Kidney epithelial cell (primary cell): ENCODE data around the gene RNF39. TPM values are rescaled to one million over a fixed set of nuclear protein-coding genes. Genes with fewer than 3 reads are reported as not detected.

Source experiments
- DNase-seq: peaks from one replicate; pipeline ENCODE4 v3.0.0-alpha.2; 2010; ENCODE audit warnings: low read depth
- H3K27me3 ChIP-seq: 2 replicates; pipeline ENCODE4 v1.6.0; 2011; ENCODE audit warnings: low read length; ENCODE audit not compliant: control insufficient read depth, insufficient read depth
- H3K36me3 ChIP-seq: 2 replicates; pipeline ENCODE4 v1.5.1; 2011; ENCODE audit warnings: low read length; ENCODE audit not compliant: control insufficient read depth, insufficient read depth
- H3K4me3 ChIP-seq: 2 replicates; pipeline ENCODE4 v1.5.1; 2011; ENCODE audit warnings: low read depth, mild to moderate bottlenecking, control low read depth, low read length
- total RNA-seq: library from RNA; depleted of rRNA; stranded (reverse); fragments of >200 nt; gene quantifications from 2 replicates; pipeline ENCODE4 v1.2.3, GENCODE V29; 2015
- TF ChIP-seq, protein P1 (sequence below): IDR thresholded peaks from 2 replicates; pipeline ENCODE4 v1.5.1; 2011; ENCODE audit warnings: mild to moderate bottlenecking, moderate library complexity, low read length, control low read depth, inconsistent platforms; ENCODE audit not compliant: insufficient read depth, poor library complexity, severe bottlenecking

The RNF39 gene
- total RNA-seq, 1 donor from 2014 or later: 0.04 TPM

DNA sequence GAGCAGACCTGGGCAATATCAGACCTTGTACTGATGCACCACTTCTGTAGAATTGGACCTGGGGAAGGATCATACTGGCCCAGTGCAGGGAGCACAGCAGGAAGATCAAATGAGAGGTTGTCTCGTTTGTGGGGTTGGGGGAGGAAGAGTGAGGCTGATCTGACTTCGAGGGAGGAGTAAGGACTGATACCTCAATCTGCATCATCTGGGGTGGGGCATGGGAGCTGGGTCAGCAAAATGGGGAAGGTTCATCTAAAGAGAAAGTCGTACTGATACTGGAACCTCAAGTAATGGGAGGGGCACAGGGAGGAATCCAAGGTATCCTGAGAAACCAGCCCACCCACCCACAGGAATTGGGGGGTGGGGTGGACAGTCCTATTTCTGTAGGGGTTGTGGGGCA, 3.7 kb downstream of the RNF39 start:
- H3K27me3 ChIP-seq: peaks cover 62% of the 10 kb centered on the region

DNA sequence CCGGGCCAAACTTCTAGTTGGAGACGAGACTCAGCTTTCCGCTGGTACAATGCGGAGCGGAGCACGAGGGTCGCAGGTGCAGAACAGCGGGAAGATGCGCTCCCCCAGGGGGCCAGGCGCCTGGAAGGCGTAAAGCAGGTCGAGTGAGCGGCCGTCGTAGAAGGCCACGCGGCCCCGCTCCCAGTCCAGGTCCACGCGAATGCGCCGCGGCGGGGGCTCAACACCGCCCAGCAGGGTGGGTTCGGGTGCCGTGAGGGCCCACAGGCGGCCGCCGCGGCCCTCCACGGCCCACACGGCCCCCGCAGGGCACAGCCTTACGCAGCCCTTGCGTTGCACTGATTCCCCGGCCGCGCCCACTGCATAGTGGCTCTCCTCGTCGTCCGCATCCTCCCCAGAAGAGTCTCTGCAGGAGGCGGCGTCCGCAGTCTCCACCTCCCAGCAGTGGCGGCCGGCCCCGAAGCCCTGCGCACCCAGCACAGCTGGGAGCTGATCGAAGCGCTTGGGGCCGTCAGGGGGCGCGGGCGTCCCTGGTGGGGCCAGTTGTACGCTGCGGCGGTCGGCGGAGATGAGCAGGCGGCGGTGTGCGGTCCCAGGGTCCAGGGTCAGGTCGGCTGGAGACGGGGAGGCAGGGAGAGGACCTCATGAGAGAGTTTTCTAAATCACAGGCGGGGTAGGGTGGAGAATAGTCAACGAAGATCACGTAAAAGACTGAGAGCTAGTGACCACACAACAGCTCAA, 4.3 kb downstream of the RNF39 start:
- H3K4me3 ChIP-seq: no peak overlapping the region
- DNase-seq: no peak
- peaks cover 58% of the 10 kb centered on the region for H3K27me3 ChIP-seq

More for the DNA sequence above, 3.7 kb downstream of the RNF39 start:
- no peak overlapping the region for H3K4me3 ChIP-seq
- no peaks in the 10 kb centered on the region for H3K36me3 ChIP-seq
- TF ChIP-seq, protein P1, sequence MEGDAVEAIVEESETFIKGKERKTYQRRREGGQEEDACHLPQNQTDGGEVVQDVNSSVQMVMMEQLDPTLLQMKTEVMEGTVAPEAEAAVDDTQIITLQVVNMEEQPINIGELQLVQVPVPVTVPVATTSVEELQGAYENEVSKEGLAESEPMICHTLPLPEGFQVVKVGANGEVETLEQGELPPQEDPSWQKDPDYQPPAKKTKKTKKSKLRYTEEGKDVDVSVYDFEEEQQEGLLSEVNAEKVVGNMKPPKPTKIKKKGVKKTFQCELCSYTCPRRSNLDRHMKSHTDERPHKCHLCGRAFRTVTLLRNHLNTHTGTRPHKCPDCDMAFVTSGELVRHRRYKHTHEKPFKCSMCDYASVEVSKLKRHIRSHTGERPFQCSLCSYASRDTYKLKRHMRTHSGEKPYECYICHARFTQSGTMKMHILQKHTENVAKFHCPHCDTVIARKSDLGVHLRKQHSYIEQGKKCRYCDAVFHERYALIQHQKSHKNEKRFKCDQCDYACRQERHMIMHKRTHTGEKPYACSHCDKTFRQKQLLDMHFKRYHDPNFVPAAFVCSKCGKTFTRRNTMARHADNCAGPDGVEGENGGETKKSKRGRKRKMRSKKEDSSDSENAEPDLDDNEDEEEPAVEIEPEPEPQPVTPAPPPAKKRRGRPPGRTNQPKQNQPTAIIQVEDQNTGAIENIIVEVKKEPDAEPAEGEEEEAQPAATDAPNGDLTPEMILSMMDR: no peak
- DNase-seq: no peak

DNA sequence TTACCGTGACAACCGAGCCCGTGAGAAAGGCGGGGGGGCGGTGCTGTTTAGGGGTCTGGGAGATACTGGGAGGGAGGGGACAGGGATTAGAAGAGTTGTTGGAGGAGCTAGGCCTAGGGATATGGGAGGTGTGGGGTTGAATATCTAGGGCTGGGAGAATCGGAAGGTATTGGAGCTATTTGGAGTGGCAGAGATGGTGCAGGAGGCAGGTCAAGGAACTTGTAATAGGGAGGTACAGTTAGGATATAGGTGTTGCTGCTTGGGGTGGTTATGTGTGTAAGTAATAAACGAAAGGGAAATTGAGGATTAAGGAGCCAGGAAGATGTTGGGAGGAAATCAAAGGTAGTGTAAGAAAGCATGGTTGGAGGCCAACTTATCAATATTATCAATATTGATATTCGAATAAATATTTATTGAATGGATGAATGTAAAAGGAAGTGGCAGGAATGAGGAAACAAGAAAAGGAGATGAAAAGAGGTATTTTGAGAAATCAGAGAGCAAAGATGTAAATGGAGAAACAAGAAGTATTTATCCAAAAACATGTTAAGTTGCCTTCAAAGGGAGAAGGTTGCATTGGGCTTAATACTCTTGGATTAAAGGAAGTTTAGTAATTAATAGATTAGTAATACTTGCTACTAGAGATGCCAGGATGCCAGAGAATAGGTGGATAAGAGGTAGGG, 8.0 kb downstream of the RNF39 start:
- no peak for DNase-seq
- peaks cover 23% of the 10 kb centered on the region for H3K27me3 ChIP-seq
- no peaks in the 10 kb centered on the region for H3K36me3 ChIP-seq
- TF ChIP-seq, protein P1: no peak
- peak overlapping the region; percentile 83 for H3K4me3 ChIP-seq

More for the DNA sequence above, 4.3 kb downstream of the RNF39 start:
- TF ChIP-seq, protein P1: no peak
- no peaks in the 10 kb centered on the region for H3K36me3 ChIP-seq

DNA sequence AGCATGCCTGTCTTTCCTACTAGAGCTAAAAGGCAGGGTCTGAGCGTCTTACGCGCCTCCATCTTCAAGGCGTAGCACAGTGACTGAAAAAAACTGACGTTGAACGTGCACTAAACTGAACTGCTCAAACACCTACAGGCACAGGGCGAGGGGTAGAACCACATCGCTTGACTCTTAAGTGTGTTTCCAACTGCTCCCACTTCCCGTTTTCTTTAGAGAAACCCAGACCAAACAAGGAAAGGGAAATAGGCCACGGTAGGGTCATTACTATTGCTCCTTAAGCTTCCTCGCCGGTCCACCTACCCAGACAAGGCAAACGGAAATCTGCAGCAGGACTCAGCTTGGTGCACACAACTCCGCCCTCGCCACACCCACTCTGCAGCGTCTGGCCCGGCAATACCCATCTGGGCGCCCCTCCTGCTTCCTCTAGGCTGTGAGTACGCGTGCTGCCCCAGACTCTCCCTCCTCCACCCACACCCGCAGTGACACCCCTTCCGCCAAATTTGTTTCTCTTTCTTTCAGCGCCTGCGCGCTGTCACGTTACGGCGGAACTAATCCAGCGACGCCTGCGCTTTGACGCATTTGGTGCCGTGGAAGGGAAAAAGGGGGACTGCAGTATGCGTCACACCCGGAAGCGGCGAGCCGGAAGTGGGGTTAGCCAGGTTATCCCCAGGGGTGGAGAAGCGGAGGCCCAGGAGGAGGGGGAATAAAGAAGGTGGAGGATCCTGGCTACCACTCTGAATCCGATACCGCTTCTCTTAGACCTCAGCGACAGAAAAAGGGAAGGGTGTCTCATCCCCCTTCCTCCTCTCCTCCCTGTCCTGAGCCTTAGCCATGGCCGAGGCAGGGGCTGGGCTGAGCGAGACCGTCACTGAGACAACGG, 8.8 kb downstream of the RNF39 start, which contains the start of gene PPP1R11:
PPP1R11 (plus strand) TSS at position 622 of the 883 bp plus-strand sequence; CDS start at position 835, 213 bp downstream.
- peak; percentile 96 for DNase-seq
- H3K27me3 ChIP-seq: peaks cover 15% of the 10 kb centered on the region
- TF ChIP-seq, protein P1: no peak
- H3K4me3 ChIP-seq: peak within 1 kb of the TSS; percentile 83
- no peaks in the 10 kb centered on the region for H3K36me3 ChIP-seq

DNA sequence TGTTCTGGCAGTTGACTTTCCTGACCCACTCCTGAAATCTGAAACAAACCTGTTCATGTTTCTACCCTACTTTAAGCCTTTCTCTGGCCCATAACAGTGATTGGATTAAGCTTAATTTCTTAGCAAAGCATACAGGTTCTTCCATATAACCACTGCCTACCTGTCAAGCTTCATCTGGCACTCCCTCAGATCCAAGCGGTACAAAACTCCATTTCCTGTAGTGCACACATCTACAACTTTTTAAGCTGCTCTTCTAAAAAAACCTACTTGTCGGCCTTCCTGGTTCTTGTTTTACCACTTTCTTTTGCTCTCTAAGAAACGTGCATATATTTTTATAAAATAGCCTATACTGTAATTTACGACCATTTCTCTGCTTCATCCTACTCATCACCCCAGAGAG, 9.5 kb downstream of the RNF39 start:
- no peak for DNase-seq
- no peaks in the 10 kb centered on the region for H3K36me3 ChIP-seq
- H3K4me3 ChIP-seq: peak overlapping the region; percentile 83
- H3K27me3 ChIP-seq: peaks cover 8% of the 10 kb centered on the region
- TF ChIP-seq, protein P1: no peak
